ENCODE measurements around the gene OR52K1.
A peak's percentile ranks its signal among the peaks of the same experiment; 100 is the strongest.

The OR52K1 gene

GRCh38 chr11:4491878-4492606 lies 9.6 kb downstream of the OR52K1 start:
- no peak for DNase-seq

- no peak for DNase-seq
Observed at GRCh38 chr11:4493480-4493818, 11.0 kb downstream of the OR52K1 start.

DNA sequence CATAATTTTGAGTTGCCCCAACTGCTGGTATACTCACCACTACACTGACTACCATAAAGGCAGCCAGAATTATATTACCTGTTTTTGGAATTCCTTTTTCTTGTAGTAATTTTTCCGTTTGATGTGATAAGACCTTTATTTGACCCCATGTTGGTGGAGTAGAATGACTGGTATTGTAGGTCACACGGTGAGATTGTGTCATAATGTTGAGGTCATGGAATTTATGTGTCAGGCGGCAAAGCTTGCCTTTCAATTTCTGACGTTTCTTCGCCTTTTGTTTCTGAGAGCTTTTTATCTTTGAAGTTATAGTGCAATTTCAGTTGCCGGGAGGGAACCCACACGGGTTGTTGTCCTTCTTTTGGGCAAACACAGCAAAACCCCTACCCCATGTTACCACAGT lies 13.0 kb downstream of the OR52K1 start:
- DNase-seq, result no peak

GRCh38 chr11:4495986-4496385 lies 13.5 kb downstream of the OR52K1 start:
- DNase-seq, result no peak

GRCh38 chr11:4496557-4497248 lies 14.3 kb downstream of the OR52K1 start:
- no peak for DNase-seq

- DNase-seq, result peak; percentile 44
Observed at GRCh38 chr11:4508886-4509285, 26.4 kb downstream of the OR52K1 start.

DNA sequence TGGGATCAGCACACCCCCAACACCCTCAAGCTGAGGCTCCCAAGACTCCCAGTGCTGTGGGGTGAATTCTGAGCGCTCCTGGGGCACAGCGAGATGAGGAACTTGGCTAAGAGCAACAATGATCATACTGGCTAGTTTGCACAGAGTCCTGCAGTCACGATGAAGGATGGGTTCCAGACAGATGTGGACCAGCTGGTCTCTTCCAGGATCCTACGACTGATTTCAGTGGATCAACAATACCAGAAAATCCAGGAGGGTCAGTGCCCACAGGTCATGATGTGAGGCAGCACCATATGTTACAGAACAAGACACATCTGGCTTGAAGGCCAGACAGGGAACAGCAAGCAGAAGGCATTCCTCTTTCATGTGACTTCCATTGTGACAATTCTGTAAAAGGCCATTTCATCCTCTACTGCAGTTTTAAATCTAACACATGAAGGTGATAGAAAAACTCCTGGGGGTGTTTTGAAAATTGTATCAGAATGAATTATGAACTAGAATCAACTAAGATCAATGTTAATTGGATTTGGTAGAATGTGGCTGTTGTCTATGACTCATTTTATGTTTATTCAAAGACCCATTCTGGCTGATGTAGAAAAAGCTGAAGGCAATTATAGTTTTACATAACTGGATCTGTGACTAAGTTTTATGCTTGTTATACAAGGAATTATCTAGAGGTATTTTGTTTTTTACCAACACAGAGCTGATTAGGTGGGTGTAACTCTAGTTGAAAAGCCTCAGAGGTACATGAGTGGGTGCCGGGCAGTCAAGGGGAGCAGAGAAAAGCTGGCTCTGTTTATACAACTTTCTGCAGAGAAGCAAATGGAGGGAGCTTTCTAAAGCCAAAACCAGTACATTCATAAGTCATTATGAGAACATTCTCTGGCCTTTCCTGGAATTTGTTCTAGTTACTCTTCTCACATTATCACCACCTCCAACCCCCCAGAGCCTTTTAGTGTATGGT lies 29.1 kb downstream of the OR52K1 start:
- no peak for DNase-seq

DNA sequence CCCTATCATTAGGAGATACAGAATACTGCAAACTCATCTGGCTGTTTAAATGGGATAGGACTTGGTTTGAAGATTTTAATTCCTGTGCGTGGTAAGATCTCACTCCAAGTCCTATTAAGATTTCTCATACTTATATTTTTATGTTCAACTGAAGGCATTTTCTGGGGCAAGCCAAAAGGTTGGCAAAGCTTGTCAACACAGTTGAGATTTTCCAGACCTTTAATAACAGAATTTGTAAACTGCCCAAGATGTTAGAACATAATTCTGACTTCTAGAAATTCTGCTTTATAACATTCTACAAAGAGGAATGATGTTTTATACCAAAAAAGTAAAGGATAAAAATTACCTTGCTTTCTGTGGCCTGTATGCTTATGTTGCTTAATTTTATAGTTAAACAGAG lies 31.8 kb downstream of the OR52K1 start:
- DNase-seq, result no peak

GRCh38 chr11:4522339-4522738 lies 39.9 kb downstream of the OR52K1 start:
- no peak for DNase-seq

DNA sequence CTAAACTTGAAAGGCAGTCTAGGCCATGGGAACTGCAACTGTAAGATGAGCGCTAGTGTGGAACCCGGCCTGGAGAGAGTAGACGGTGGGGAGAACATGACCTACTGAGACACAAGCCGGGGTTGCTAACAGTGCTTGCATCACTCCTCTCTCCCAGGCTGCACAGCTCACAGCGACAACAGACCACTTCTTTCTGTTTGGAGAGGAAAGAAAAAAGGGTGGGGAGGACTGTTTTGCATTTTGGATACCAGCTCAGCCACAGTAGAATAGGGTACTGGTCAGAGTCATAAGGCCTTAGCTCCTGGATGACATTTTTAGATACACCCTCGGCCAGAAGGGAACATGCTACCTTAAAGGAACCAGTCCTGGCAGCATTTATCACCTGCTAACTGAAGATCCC lies 40.3 kb downstream of the OR52K1 start:
- no peak for DNase-seq

DNA sequence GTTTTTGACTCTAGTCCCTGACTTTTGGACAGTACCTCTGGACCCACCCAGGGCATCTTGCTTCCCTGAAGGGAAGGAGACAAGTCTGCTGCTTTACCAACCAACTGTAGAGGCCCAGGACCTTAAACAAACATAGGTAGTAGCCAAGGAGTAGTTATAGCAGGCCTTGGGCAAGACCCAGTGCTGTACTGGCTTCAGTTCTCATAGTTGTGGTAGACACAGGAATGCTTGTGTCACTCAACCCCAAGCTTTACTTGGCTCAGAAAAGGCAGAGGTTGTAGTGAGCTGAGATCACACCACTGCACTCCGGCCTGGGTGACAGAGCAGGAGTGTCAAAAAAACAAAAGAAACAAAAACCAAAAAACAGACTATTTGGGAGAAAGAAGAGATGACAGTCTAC lies 41.2 kb downstream of the OR52K1 start:
- no peak for DNase-seq

GRCh38 chr11:4527926-4528325 lies 45.5 kb downstream of the OR52K1 start:
- DNase-seq, result no peak

- peak; percentile 62 for DNase-seq
Observed at GRCh38 chr11:4531686-4532085, 49.2 kb downstream of the OR52K1 start.

GRCh38 chr11:4539603-4540219 lies 57.3 kb downstream of the OR52K1 start:
- peak; percentile 21 for DNase-seq

- no peak for DNase-seq
Observed at GRCh38 chr11:4541071-4541470, 58.6 kb downstream of the OR52K1 start.

Data from NCI-H345 (cell line).